RCC 7860 (cell line): ENCODE data around the gene DOK3.

ENCODE experiments used
- DNase-seq: peaks from one replicate; pipeline ENCODE4 v3.0.0-alpha.2; 2015; ENCODE audit warnings: low spot score
- FAIRE-seq: peaks from 2 replicates; lab custom pipeline; 2012; peaks lifted over from hg19 to GRCh38; lab: Jason Lieb, UNC

The DOK3 gene

GRCh38 chr5:177501874-177502678, 7.5 kb downstream of the DOK3 start:
- FAIRE-seq = no peak

GRCh38 chr5:177500685-177501522, 8.7 kb downstream of the DOK3 start:
- no peak for FAIRE-seq
- DNase-seq = peak; percentile 57

More at GRCh38 chr5:177501874-177502678, 7.5 kb downstream of the DOK3 start:
- DNase-seq = no peak

GRCh38 chr5:177499842-177500241, 9.8 kb downstream of the DOK3 start:
- FAIRE-seq = no peak

GRCh38 chr5:177498013-177498787, 11.4 kb downstream of the DOK3 start:
- no peak for DNase-seq
- no peak for FAIRE-seq

More at GRCh38 chr5:177499842-177500241, 9.8 kb downstream of the DOK3 start:
- no peak for DNase-seq

GRCh38 chr5:177497292-177498012, 12.2 kb downstream of the DOK3 start, which contains the start of gene PDLIM7:
Gene PDLIM7 (minus strand): TSS chr5:177497604. CDS start chr5:177496512, 1,092 bp downstream.
- DNase-seq (peak; percentile 95), FAIRE-seq (peak; percentile 82)

GRCh38 chr5:177496727-177497291, 12.8 kb downstream of the DOK3 start:
- no peak for FAIRE-seq
- DNase-seq = peak; percentile 94

GRCh38 chr5:177496070-177496726, 13.4 kb downstream of the DOK3 start:
- DNase-seq (peak; percentile 73), FAIRE-seq (no peak)

- peak; percentile 72 for FAIRE-seq
- DNase-seq = peak; percentile 94
These were observed 14.2 kb downstream of the DOK3 start for GRCh38 chr5:177495243-177496060.

- FAIRE-seq (peak; percentile 67), DNase-seq (peak; percentile 97)
These were observed 15.1 kb downstream of the DOK3 start for GRCh38 chr5:177494346-177495195.

- FAIRE-seq (no peak), DNase-seq (no peak)
These were observed 15.8 kb downstream of the DOK3 start for GRCh38 chr5:177493795-177494345.

GRCh38 chr5:177492841-177493240, 16.8 kb downstream of the DOK3 start:
- no peak for FAIRE-seq
- DNase-seq = no peak

GRCh38 chr5:177491983-177492746, 17.5 kb downstream of the DOK3 start:
- DNase-seq (no peak), FAIRE-seq (no peak)

- DNase-seq (no peak), FAIRE-seq (no peak)
These were observed 18.1 kb downstream of the DOK3 start for GRCh38 chr5:177491429-177491945.

- FAIRE-seq (no peak), DNase-seq (no peak)
These were observed 18.6 kb downstream of the DOK3 start for GRCh38 chr5:177490992-177491391.

GRCh38 chr5:177490311-177490991, 19.2 kb downstream of the DOK3 start:
- DNase-seq = no peak

More at GRCh38 chr5:177490311-177490991, 19.2 kb downstream of the DOK3 start:
- FAIRE-seq = no peak
